DMS 273 (cell line): Measurements from ENCODE around the gene SEMA3B.

Source experiments
- DNase-seq: peaks from one replicate; lab custom pipeline; 2025; ENCODE audit not compliant: unreplicated experiment; lab: John Stamatoyannopoulos, UW

The SEMA3B gene

DNA sequence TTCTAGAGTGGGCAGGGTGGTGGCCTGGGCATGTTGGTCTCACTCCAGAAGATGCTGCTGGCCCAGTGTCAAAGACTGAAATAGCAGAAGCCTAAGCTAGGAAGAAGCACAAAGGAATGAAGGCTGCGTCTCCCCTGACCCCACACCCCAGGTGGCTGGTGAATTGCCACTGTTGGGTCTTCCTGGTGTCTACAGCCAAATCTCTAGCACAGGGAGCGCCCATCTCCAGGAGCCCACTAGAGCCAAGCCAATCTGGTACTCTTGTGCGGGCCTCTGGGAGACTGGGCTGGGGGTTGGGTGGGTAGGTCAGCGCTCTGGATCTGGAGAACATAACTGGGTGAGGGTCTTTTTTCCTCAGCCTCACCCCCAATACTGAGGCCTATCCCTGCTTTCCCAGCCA, 58.2 kb downstream of the SEMA3B start:
- no peak for DNase-seq
